Stimulated activated CD4-positive, alpha-beta T cell treated with anti-CD3 and anti-CD28 coated beads, Interleukin-4, amount 100 ng/mL, for 24 hours (primary cell): ENCODE results near the gene DYNC2I2.
"Not testable (repeated sequence)": the region's sequence is repeated elsewhere in the genome, so short reads cannot be mapped to it uniquely, and the experiment has no call there.

Source experiments
- DNase-seq: peaks from one replicate; pipeline ENCODE4 v3.0.0-alpha.2; 2020

The DYNC2I2 gene

DNA sequence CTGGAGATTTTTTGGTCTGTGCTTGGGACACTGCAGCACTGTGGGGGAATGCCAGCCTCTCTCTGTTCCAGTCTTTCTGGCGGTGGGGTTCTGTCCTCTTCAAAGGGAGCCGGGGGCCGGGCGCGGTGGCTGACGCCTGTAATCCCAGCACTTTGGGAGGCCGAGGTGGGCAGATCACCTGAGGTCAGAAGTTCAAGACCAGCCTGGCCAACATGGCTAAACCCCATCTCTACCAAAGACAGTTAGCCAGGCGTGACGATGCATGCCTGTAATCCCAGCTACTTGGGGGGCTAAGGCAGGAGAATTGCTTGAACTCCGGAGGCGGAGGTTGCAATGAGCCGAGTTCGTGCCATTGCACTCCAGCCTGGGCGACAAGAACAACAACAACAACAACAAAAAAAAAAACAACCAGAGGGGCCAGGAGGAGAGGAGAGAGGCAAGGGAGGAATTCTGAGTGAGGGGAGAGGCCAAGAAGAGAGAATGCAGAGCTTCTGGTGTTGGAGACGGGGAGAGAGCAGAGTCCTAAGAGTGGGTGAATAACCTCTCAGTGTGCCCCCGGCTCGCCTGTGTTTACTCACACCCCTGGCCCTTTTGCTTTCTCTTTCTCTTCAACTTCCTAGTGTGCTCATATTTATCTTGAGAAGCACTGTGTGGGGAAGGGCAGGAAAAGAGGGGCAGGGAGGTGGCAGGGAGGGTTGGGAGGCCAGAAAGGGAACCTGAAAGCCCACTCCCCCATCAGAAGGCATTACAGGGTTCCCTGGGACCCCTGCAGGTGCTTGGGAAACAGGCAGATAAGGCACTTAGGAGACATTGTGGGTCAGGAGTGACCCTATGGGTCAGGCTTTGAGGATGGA, 29.2 kb upstream of the DYNC2I2 start:
- DNase-seq = peak; percentile 53

DNA sequence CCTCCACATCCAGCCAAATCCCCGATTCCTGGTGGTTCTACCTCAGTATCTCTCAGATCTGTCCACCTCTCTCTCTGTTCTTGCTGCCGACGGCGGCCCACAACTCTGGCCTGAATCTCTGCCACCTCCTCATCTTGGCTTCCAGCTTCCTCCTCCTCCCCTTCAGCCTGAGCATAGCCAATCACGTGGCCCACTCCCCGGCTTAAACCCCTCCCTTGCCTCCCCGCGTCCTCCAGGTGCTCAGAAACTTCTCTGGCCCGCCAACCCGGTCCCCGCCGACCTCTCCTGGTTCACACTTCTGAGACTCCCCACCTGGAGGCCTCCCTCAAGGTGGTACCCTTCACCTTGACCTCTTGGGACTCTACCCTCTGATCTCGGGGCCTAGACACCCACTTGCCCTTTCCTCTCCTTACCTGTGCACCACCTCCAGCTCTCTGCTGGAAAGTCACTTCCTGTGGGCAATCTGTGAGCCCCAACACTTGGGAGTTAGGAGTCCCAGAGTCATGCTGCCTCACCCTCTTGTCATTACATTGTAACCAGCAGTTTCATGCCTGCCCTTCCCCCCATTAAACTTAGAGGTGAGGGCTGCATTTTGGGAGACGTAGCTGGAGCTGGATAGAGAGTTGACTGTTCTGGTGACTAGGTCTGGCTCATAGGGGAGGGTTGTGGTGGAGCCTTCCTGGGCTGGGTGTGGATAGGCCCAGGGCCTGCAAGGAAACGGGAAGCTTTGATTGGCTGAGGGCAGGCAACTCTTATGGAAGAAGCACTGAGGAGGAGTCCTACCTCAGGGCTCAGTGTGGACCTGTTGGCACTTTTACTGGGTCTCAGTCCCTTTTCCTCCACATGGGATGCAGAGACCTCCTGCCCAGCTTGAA, 27.9 kb upstream of the DYNC2I2 start:
- DNase-seq = peak; percentile 79

DNA sequence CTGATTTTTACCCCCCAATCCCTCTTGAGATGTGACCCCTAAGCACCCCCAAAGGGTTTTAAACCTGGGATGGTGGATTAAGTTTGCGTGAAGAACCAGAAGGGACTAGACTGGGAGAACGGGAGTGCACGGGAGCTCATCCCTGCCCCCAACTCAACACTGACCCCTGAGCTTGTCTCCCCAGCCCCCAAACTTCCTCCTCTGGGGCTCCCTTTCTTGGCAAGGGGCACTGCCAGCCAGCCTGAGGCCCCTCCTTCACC, 27.3 kb upstream of the DYNC2I2 start:
- DNase-seq = no peak

DNA sequence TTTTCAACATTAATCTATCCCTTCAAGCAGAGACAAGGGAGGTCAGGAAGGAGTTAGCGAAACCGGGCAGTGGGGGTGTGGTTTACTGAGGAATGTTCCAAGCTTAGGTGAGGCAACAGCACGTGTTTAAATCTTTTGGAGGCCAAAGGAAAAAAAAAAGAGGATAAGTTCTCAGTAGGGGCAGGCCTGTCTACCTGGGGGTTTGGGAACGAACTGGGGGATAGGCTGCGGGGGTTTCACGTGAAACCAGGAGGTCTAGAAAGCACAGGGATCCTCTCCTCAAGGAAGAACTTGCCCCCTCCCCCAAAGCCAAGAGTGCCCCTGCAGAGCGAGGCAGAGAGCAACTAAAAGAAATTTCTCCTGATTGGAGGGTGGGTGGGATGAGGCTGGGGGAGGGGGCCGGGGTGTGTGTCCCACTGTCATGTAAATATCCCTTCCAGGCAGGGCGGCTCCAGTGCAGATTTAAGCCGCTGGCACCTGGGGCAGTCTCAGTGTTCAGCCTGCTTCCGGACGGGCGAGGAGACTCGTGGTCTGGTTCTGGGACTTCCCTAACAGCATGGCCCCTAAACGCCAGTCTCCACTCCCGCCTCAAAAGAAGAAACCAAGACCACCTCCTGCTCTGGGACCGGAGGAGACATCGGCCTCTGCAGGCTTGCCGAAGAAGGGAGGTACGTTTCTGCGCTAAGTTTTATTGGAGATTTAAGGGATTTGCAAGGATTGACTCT, 26.9 kb upstream of the DYNC2I2 start:
- DNase-seq = peak; percentile 31

DNA sequence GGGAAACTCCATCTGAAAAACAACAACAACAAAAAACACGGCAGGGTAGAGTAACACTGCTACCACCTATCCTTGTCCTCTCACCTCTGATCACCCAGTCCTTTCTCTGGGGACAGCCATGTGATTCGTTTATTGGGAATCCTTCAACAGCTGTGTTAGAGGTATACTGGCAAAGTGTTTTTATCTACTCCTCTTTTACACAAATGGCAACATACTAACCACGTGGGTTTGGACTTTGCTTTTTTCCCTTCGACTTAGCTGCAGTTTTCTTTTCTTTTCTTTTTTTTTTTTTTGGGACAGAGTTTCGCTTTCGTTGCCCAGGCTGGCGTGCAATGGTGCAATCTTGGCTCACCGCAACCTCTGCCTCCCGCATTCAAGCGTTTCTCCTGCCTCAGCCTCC, 21.1 kb upstream of the DYNC2I2 start:
- no peak for DNase-seq

DNA sequence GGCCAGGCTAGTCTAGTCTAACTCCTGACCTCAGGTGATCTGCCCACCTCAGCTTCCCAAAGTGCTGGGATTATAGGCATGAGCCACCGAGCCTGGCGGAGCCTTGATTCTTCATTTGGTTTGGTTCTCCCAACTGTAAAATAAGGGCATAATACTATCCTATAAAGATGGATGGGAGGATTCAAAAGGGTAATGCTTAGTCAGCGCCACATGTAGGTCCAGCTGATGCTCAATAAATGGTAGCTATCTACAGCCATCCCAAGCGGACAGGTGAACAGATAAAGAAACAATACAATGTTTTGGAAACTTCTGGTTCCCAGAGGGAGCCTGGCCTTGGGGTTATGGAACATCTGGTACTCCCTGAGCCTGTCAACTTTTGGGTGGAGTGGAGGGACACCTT, 18.7 kb upstream of the DYNC2I2 start:
- no peak for DNase-seq

DNA sequence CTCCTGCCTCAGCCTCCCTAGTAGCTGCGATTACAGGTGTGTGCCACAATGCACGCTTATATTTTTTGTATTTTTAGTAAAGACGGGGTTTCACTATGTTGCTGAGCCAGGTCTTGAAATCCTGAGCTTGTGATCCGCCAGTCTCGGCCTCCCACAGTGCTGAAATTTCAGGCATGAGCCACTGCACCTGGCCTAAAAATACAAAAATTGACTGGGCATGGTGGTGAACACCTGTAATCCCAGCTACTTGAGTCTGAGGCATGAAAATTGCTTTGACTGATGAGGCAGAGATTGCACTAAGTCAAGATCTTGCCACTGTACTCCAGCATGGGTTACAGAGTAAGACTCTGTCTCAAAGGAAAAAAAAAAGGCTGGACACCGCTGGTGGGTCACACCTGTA, 13.1 kb upstream of the DYNC2I2 start:
- DNase-seq = no peak

DNA sequence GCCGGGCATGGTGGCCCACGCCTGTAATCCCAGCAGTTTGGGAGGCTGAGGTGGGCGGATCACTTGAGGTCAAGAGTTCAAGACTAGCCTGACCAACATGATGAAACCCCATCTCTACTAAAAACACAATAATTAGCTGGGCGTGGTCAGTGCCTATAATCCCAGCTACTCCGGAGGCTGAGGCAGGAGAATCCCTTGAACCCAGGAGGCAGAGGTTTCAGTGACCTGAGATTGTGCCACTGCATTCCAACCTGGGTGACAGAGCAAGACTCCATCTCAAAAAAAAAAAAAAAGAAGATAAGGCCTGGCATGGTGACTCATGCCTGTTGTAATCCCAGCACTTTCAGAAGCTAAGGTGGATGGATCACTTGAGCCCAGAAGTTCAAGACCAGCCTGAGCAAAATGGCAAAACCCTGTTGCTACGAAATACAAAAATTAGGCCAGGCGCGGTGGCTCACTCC, 9.9 kb upstream of the DYNC2I2 start:
- DNase-seq = not testable (repeated sequence)

DNA sequence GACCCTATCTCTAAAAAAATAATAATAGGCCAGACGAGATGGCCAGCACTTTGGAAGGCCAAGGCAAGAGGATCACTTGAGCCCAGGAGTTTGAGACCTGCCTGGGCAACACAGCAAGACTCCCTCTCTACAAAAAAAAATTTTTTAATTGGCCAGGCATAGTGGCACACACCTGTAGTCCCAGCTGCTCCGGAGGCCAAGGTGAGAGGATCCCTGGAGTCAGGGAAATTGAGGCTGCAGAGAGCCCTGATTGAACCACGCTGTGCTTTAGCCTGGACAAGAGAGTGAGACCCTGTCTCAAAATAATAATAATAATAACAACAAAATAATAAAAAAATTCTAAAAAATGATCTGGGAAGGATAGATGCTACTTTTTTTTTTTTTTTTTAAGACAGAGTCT, 1.1 kb upstream of the DYNC2I2 start:
- DNase-seq = no peak

DNA sequence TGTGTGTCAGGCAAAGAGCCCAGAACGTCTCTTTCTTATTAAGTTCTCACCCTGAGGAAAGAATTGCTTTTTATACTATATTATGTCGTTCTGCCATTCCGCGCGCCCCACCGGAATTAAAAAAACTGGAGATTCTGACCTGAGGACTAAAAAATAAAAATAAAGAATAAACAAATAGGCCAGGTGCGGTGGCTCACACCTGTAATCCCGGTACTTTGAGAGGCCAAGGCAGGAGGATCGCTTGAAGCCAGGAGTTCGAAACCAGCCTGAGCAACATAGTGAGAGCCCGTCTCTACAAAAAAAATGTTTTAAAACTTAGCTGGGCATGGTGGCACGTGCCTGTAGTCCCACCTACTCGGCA, 677 bp upstream of the DYNC2I2 start:
- DNase-seq = no peak

DNA sequence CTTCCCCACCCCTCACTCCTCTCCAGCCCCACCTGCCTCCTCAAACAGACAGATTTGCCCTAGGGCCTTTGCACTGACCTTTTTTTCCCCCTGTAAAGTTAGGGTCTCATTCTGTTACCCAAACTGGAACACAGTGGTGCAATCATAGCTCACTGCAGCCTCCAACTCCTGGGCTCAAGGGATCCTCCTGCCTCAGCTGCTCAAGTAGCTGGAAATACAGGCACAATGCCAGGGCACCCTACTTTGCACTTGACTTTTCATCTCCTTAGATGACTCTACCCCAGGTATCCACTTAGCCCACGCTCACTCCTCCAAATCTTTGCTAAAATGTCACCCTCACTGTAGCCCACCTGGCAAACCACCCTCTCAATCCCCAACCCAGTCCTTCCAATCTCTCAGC, 2.2 kb downstream of the DYNC2I2 start:
- DNase-seq = no peak

DNA sequence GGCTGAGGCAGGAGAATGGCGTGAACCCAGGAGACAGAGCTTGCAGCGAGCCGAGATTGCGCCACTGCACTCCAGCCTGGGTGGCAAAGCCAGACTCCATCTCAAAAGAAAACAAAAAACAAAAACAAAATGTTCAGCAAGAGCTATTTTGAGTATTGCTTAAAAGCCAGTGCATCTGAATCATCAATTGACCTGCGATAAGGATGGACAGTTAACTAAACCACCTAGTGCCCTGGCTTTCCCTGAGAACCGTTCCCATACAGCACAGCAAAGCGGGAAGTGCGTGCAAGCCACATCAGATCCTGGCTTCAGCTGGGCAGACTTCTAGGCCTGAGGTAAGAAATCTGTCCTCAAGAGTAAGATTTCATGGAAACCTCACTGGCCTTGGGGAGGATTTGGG, 2.7 kb downstream of the DYNC2I2 start:
- DNase-seq = no peak

DNA sequence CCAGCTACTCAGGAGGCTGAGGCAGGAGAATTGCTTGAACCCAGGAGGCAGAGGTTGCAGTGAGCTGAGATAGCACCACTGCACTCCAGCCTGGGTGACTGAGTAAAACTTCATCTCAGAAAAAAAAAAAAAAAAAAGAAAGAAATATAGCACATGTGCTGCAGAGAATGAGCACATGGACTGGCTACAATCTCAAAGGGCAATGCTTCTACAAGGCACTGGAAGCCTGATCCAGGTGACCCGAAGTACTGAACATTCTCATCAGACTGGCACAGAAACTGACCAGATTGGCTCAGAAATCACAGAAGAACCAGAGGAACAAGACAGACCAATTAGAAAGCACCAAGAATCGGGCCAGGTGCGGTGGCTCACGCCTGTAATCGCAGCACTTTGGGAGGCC, 4.8 kb downstream of the DYNC2I2 start:
- DNase-seq = no peak

DNA sequence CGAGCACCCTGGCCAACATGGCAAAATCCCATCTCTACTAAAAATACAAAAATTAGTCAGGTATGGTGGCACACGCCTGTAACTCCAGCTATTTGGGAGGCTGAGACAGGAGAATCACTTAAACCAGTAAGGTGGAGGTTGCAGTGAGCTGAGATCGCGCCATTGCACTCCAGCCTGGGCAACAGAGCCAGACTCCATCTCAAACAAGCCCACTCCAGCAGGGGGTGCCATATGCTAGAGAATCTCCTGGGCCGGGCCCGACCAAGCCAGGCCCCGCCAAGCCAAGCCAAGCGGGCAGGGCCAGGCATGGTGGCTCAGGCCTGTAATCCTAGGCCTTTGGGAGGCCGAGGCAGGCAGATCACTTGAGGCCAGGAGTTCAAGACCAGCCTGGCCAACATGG, 8.4 kb downstream of the DYNC2I2 start:
- peak; percentile 72 for DNase-seq

DNA sequence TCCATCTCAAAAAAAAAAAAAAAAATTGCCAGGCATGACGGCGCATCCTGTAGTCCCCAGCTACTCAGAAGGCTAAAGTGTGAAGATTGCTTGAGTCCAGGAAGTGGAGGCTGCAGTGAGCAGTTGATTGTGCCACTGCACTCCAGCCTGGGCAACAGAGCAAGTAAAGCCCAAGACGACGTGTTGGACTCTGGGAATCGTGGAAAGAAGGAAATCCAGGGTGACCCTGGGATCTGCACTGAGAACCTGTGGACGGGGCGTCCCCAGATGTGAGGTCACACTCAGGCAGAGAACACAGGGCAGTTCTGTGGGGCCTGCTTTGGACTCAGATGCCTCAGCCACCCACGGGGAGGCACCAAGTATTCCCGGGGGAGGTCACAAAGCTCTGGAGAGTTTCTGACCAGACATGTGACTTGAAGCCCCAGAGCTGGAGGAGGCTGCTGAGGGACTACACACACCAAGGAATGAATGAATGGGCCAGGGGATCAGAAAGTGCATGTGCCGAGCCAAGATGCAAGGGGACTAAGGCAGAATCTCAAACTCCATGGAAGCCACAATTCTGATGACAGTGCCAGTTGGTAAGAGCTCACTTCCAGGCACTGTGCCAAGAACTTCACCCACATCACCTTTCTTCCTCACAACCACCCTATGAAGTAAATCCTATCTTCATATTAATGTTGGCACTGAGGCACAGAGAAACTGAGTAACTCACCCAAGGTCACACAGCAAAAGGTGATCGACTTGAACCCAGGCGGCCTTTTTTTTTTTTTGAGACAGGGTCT, 12.9 kb downstream of the DYNC2I2 start:
- no peak for DNase-seq

DNA sequence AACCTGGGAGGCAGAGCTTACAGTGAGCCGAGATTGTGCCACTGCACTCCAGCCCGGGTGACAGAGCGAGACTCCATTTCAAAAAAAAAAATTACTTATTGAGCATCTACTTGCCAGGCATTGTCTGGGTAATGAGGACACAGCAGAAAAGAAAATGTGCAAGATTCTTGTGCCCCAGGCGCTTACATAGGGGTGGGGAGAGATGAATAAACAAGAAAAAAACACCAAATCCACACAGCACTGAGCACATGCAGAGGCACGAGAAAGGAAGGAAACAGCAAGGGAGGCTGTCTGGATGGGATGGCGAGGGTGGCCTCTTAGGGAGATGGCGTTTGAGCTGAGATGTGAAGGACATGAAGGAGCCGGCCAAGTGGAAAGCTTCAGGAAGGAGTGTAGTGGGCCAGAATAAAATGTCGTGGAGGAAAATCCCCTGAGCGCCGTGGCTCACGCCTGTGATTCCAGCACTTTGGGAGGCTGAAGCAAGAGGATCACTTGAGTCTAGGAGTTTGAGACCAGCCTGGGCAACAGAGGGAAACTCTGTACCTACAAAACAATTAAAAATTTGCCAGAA, 13.9 kb downstream of the DYNC2I2 start:
- no peak for DNase-seq

DNA sequence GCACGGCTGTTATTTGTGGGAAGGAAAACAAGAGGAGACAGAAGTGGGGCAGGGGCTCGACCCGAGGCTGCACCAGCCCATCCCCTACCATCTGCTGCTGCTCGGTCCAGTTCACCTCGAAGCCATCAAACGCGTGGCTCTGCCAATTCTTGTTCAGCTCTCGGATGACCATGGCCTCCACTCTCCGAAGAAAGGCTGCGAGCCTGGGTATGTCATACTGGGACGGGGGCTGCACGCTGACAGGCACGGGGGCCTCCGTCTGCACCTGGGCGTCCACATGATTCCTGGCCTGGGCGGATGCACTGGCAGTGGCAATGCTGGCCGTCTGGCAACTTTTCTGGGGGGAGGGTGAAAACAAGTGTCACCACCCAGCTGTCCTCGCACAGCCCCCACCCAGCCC, 16.0 kb downstream of the DYNC2I2 start:
- no peak for DNase-seq

DNA sequence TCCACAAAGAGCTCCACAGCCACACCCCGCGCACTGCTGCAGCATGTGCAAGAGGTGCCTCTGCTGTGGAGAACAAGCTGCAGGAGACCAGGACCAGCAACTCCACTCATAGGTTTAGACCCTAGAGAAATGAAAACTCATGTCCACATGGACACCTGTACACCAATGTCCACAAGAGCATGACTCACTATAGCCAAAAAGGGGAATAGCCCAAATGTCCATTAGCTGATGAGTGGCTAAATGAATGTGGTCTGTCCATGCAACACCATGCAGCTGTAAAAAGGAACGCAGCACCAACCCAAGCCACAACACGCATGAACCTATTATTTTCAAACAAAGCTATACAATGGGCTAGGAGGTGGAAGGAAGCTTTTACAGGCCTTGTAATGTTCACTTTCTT, 18.1 kb downstream of the DYNC2I2 start:
- no peak for DNase-seq

DNA sequence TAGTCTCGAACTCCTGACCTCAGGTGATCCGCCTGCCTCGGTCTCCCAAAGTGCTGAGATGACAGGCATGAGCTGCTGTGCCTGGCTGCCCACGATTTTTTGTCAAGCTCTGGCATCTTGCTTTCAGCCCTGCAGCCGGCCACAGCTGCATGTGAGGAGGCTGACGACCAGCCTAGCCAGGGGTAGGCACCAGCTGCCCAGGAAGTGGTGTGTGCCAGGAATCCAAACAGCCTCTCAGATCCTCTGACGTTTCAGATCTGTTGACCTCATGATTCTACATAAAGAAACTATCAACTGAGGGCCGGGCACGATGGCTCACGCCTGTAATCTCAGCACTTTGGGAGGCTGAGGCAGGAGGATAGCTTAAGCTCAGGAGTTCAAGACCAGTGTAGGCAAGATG, 19.0 kb downstream of the DYNC2I2 start:
- no peak for DNase-seq

DNA sequence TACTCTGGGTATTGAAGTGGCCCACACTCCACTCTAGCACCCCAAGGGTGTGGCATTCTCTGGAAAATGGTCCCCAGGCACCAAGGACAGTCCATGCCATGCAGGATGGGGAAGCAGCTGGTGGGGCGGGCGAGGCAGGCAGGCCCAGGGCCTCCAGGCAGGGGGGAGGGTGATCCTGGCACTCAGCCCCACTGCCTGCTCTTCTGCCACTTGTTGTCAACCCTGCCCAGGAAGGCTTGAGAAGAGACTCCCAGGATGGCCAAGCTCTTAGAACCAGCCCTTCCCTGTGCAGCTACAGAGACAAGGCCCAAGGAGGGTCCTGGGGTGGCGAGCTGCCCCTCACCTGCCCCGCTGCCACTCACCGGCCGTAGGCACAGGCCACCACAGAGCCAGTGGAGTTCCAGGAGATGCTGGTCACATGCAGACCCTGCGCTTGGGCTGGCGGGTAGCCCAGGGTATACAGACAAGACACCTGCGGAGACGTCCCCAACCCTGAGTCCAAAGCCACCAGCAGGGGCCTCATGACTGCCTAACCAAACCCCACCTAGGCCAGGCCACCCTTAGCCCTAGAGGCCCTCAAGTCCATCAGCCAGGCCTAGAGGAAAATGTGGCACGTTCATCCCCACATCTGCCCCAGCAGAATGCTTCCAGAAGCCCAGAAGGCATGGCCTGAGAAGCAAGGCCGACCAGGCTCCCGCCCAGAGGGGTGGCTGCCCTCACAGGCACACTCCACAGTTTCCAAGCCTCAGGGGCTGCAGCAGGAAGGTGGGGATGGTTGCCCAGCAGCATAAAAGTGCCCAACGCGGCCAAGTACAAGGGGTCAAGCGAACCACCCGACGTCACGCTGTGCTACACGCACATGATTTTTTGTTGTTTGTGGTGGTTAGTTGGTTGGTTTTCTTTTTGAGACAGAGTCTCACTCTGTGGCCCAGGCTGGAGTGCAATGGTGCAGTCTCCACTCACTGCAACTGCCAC, 19.8 kb downstream of the DYNC2I2 start:
- DNase-seq = no peak

DNA sequence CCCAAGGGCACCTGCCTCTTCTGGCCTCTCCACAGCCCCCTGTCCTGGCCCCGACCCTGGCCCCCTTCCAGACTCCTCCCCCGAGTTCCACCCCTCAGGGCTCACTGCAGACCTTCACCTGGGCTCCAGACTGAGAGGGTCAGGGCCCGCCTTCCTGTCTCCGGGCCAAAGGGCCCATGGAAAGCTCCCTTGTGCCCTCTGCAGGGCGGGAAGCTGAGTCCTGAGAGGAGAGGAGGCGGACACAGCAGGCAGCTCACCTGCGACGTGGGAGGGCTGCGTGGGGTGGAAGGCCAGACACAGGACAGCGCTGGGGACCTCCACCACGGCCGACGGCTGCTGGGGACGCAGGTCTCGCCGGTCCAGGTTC, 20.6 kb downstream of the DYNC2I2 start:
- DNase-seq = no peak
